GM21447 (cell line): ENCODE results near the gene DOCK3.

ENCODE experiments used
- ATAC-seq: cut with Tn5 transposase; IDR thresholded peaks from one replicate; pipeline ENCODE4 v1.9.1; 2021; ENCODE audit not compliant: unreplicated experiment

Gene DOCK3

DNA sequence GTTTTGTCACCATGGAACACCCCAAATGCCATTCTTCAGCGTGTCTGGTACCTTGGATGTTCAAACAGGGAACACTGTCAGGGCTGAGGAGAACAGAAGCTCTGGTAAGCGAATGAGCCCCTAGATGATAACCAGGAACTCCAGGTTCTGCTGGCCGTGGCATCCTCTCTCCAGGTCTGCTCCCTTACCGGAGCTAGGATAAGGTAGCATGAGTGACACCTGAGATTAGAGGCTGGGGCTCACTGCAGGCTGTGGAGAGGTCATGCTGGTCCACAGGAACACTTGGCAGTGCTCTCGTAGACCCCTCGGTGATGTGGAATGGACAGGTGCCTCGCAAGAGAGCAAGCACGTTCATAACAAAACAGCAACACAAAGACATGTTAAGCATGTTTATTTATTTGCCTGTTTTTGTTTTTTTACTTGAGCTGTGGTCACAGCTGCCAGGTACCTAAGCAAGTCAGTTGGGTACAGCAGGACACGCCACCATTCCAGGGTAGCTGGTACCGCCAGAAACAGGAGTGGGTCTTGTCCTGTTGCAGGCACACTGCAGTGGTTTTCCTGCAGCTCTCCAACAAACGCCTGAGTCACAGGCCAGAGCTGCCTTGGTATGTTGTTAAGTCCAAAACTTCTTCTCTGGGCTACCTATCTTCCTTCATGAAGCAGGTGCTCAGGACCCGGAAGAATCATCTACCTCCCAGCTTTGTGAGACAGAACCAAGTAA is 720.9 kb downstream of the DOCK3 start:
- no peak for ATAC-seq

DNA sequence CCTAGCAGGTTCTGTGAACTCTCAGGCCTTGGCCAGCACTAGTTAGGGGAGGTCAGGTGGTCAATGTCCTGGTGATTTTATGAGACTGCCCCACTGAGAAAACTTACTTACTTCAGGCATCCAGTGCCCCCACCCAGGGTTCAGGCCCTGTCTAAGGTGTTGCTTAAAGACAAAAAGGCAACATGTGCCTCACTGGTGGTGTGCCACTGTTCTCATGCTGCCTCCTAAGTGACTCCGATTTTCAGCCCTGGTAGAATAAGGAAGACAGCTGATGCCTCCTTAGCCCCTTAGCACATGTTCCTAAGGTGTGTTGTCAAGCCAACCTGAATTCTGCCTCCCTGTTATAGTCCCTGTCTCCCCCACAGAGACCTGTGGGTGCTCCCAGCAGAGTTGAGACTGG is 721.7 kb downstream of the DOCK3 start:
- ATAC-seq = no peak

DNA sequence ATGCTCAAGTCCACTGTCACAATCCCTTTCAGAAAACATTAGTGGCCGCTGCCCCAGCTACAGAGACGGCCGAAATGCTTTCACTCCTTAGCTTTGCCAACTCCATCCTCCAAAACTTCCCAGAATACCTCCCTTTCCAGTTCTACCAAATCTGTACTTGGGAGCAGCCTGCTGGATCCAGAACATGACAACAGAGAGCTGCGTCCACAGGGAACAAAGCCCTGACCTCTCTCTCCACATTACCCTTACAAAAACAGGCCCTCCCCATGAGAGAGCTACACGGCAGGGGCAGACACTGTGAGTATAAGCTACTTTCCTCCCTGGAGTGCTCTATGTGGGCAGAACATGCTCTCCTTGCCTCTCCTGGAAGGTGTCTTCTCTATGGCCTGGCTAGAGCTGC is 722.7 kb downstream of the DOCK3 start:
- no peak for ATAC-seq

DNA sequence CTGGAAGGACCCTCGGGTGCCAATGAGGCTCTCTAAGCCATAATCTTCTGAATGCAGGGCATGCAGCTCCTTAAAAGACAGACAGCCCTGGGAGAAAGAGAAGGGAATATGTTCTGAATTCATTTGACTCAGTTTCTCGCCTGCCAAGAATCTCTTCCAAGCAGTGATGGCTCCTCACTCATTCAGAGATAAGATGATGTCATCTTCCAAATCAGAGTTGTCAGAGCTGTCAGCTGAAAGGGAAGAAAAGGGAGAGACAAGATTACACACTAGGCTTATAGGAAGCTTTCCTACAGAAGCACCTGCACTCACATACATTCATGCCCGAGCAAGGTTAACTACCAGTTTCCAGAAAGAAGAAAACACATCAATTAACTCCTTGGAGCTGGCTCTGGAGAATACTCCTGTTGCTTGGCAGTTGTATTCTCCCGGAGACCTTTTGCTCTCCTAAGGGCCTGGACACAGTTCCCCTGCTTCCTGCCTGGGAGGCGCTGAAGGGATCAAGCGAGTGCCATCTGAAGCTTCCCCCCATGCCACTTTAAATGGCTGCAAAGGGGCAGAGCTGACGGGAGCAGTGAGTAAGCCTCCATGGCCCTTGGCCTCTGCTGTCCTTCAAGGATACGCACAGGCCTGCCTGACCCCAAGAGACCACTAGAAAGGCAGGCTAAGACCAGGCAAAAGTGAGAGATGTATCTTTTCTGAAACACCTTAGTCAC is 724.0 kb downstream of the DOCK3 start:
- ATAC-seq = no peak

DNA sequence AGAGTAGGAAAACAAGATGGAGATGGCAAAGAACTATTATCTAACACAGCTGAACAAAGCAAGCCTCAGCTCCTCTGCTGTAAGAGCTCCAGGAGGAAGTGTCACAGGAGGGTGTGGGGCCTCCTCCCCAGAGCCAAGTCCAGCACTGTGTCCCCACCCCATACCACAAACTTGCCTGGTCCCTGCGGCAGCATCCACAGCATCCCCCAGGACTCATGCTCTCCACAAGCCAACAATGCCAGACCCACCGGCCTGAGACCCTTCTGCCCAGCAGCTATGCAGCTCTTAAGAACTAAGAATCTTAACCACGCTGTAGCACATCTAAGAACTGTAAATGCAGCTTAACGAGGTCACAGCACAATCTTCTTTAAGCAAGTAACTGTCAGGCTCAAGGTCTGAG is 725.4 kb downstream of the DOCK3 start:
- no peak for ATAC-seq

DNA sequence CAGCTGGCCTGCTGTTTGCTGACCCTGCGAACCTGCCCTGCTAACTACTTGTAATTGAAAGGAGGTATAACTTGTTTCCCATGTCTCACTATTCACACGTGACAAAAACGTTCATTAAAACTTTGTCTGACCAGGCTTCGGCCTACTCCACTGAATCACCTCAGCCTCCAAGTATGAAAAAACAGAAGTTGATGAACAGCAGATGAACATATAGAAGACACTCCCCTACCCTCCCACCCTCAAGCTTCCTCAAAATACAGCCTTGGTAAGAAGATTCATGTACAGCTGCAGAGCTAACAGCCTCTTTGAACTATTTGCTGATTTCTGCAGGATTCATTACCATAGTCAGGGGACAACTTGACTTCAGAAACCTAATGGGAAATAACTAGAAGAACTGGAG is 727.0 kb downstream of the DOCK3 start:
- ATAC-seq = no peak

DNA sequence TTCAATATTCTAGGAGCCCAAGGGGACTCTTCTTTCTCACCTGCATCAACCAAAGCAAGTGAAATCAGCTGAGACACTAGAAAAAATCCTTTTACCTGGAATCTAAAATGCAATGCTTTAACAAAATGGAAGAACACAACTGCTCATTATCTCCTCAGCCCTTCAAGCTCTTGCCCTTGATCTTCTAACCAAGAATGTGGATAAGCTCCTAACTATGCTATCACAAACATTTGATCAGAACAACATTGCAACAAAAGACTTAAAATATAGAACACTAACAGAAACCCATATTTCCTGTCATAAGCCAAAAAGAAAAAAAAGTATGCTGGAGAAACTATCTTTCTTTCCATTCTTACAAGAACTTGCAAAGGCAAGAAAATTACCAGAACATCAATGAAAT is 728.9 kb downstream of the DOCK3 start:
- no peak for ATAC-seq

DNA sequence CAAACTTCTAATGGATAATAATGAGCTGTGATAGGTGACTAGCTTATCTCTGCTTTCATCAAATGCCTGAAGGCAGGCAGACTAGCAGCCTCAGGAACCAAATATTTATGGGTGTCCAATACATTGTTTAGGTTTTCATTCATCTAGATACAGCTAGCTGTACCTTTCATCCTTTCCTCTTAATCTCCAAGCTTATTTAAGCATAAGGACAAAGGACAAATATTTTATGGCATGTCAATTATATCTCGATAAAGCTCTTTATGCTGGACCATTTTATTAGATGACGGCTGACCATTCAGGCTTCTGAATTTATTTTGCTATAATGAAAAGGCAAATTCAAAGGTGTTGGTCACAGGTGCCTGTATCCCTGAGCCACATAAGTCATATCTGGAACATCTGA is 733.3 kb downstream of the DOCK3 start:
- ATAC-seq = no peak

DNA sequence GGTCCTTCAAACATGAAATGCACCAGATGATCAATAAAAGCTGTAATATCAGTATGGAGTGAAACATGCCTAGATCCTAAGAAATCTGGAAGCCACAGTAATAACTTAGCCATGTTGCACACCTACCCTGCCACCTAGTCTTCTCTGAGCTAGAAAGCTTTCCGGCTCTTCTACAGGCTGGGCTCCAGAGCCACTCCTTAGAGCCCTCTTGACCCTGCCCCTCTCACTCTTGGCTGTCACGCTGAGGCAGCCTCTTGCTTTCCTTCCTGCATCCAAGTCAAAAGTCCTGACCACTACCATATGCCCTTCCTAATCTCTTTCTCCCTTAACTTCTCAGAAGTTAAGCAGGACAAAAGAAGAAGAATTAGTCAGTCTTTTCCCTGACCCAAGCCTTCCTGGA is 734.1 kb downstream of the DOCK3 start:
- ATAC-seq = no peak

DNA sequence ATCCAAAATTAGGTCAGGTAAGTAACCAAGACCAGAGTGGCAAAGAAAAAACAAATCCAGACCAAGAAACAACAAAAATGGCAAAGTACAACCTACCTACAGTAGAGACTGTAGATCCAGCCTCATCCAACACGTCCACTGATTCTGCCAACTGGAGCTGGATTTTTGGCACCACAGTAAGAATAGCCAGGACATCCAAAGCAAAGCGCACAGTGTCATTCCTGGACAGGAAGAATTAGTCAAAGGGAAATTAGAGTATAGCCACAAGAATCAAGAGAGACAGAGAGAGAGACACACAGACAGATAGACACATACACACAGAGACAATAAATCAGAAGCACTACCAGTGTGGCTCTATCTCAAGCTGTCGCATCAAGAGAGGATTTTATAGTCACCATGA is 747.5 kb downstream of the DOCK3 start:
- no peak for ATAC-seq

DNA sequence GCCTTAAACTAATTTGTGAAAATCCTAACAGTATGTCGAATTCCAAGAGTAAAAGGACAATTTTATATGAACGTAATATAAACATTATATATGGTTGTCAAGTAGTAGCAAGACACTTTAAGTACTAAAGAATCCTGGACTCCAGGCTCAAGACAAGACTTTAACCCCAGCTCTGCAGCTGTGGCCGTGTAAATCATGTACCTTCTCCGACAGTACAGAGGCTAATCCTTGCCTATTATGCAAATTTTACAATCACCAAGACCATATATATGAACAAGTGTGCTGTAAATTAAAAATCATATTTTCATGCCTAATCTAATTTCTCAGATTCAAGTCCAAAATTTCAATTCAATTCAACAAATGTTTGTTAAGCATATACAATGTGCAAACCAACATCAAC is 752.2 kb downstream of the DOCK3 start:
- no peak for ATAC-seq

DNA sequence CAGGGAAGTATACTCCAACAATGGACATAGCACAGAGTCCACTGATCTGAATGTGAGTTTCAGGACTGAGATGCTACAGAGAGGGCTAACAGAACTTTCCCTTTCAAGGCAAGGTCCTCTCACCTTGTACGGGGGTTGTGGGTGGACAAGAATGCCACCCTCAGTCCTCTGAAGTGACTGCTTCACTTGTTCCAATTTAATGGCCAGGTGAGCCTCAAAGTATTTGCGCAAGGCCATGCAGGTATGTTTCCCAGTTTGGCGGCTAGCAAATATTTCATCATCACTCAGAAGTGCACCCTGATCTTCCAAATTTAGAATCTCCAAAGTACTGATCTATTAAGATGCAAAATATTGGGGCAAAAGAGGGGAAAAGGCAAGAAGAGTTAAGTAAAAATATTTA is 754.4 kb downstream of the DOCK3 start:
- ATAC-seq = no peak
